KMS-11 (cell line): ENCODE results near the gene AMPD1.

Source experiments
- H2AFZ ChIP-seq: fragments of 200-600 bp; sonication (generic); 2 replicates; pipeline ENCODE4 v1.6.1; 2016; ENCODE audit warnings: antibody characterized with exemption, mixed run types, low read depth
- H3K27ac ChIP-seq: fragments of 200-600 bp; sonication (generic); 2 replicates; pipeline ENCODE4 v1.6.1; 2016; ENCODE audit warnings: mild to moderate bottlenecking, mixed run types
- H3K27me3 ChIP-seq: fragments of 200-600 bp; sonication (generic); 2 replicates; pipeline ENCODE4 v1.6.1; 2017; ENCODE audit warnings: mild to moderate bottlenecking, low read depth, mixed run types, moderate library complexity; ENCODE audit not compliant: insufficient read depth
- H3K36me3 ChIP-seq: fragments of 200-600 bp; sonication (generic); 2 replicates; pipeline ENCODE4 v1.6.1; 2017; ENCODE audit warnings: mild to moderate bottlenecking, mixed run types; ENCODE audit not compliant: insufficient read depth
- H3K4me1 ChIP-seq: fragments of 200-600 bp; sonication (generic); 2 replicates; pipeline ENCODE4 v1.6.1; 2016; ENCODE audit warnings: mild to moderate bottlenecking, low read depth, mixed run types; ENCODE audit not compliant: poor library complexity, severe bottlenecking
- H3K4me2 ChIP-seq: fragments of 200-600 bp; sonication (generic); 2 replicates; pipeline ENCODE4 v1.7.0; 2016; ENCODE audit warnings: mild to moderate bottlenecking, mixed run types
- H3K4me3 ChIP-seq: fragments of 200-600 bp; sonication (generic); IDR thresholded peaks from 2 replicates; pipeline ENCODE4 v1.6.1; 2017; ENCODE audit warnings: low read depth, low read length, mixed read lengths; ENCODE audit not compliant: insufficient read depth
- H3K79me2 ChIP-seq: fragments of 200-600 bp; sonication (generic); 2 replicates; pipeline ENCODE4 v1.6.1; 2016; ENCODE audit warnings: low read depth, mixed run types; ENCODE audit not compliant: insufficient read depth
- H3K9ac ChIP-seq: fragments of 200-600 bp; sonication (generic); 2 replicates; pipeline ENCODE4 v1.6.1; 2016; ENCODE audit warnings: mild to moderate bottlenecking, mixed run types
- H4K20me1 ChIP-seq: fragments of 200-600 bp; sonication (generic); 2 replicates; pipeline ENCODE4 v1.6.1; 2016; ENCODE audit warnings: mild to moderate bottlenecking, mixed run types; ENCODE audit not compliant: insufficient read depth
- TF ChIP-seq, protein P1 (sequence below): fragments of 200-600 bp; sonication (generic); conservative IDR thresholded peaks from 2 replicates; pipeline ENCODE4 v1.6.1; 2017; ENCODE audit warnings: low read depth, mild to moderate bottlenecking, antibody characterized with exemption, low read length, moderate library complexity, mixed read lengths

The AMPD1 gene

DNA sequence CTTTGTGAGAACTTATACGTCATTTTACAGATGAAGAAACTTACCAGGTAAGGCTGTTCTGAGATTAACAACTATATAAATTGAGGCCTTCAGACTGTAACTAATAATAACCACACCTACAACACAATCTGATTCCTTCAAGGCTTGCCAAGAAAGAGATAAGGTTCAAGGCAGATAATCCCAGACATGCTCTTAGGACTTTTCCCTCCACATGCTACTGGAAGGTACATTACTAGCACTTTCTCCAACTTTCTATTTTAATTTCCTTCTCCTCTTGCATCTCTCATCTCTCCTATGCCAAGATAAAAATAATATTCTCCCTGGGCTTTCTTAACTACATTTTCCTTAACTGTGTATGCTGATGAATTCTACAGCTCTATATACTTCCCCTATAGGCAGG, 40.1 kb upstream of the AMPD1 start:
- H2AFZ ChIP-seq = no peak overlapping the region
- H3K4me3 ChIP-seq = no peak overlapping the region
- H3K4me2 ChIP-seq = no peak overlapping the region
- no peaks in the 10 kb centered on the region for H4K20me1 ChIP-seq
- peaks cover 22% of the 10 kb centered on the region for H3K4me1 ChIP-seq
- H3K9ac ChIP-seq = no peak overlapping the region
- TF ChIP-seq, protein P1, sequence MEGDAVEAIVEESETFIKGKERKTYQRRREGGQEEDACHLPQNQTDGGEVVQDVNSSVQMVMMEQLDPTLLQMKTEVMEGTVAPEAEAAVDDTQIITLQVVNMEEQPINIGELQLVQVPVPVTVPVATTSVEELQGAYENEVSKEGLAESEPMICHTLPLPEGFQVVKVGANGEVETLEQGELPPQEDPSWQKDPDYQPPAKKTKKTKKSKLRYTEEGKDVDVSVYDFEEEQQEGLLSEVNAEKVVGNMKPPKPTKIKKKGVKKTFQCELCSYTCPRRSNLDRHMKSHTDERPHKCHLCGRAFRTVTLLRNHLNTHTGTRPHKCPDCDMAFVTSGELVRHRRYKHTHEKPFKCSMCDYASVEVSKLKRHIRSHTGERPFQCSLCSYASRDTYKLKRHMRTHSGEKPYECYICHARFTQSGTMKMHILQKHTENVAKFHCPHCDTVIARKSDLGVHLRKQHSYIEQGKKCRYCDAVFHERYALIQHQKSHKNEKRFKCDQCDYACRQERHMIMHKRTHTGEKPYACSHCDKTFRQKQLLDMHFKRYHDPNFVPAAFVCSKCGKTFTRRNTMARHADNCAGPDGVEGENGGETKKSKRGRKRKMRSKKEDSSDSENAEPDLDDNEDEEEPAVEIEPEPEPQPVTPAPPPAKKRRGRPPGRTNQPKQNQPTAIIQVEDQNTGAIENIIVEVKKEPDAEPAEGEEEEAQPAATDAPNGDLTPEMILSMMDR = no peak
- H3K27ac ChIP-seq = no peak overlapping the region
- H3K27me3 ChIP-seq = no peaks in the 10 kb centered on the region
- H3K36me3 ChIP-seq = 0 out of 2 replicates have a peak, but pooled peaks cover 4% of the 10 kb centered on the region
- H3K79me2 ChIP-seq = peaks cover 10% of the 10 kb centered on the region; the same call in 1 of the 2 replicates

DNA sequence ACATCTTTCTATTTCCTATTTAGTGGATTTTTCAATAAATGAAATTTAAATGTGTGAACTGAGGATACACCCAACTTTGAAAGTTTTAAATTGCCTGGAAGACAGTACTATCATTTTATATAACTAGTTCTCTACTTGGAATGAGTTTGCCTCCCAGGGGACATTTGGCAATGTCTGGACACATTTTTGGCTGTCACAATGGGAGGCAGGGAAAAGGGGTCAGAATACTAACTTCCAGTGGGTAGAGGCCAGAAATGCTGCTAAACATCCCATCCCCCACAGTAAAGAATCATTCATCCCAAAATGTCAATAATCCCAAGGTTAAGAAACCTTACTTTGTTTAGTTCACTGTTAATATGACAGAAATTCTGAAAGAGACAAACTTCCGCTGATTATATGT, 34.4 kb upstream of the AMPD1 start:
- H3K4me3 ChIP-seq = no peak overlapping the region
- no peaks in the 10 kb centered on the region; the same call in 1 of the 2 replicates for H3K36me3 ChIP-seq
- no peaks in the 10 kb centered on the region for H3K27me3 ChIP-seq
- no peak overlapping the region for H3K4me2 ChIP-seq
- no peaks in the 10 kb centered on the region for H4K20me1 ChIP-seq
- peaks cover 18% of the 10 kb centered on the region for H3K4me1 ChIP-seq
- TF ChIP-seq, protein P1 = no peak
- no peak overlapping the region for H3K9ac ChIP-seq
- H2AFZ ChIP-seq = no peak overlapping the region
- H3K79me2 ChIP-seq = 0 out of 2 replicates have a peak, but pooled peaks cover 5% of the 10 kb centered on the region
- H3K27ac ChIP-seq = no peak overlapping the region

DNA sequence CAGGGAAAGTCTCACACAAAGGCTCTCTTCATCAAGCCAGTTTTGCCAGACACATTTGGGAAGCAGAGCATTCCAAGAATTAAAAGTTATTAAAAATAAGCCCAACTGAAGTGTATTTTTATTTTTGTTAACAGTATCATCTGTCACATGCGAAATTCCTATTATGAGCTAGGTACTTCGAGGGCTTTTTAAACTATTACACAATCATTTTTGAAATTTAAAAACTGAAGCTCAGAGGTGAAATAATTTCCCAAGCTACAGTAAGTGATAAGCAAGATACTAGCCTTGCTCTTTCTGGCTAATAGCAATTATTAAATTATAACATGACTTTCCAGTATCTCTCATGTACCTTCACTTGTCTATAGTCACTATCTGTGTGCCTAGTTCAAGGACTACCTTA, 33.2 kb upstream of the AMPD1 start:
- no peak overlapping the region for H3K27ac ChIP-seq
- TF ChIP-seq, protein P1 = no peak
- no peak overlapping the region for H3K9ac ChIP-seq
- H3K36me3 ChIP-seq = no peaks in the 10 kb centered on the region; the same call in 1 of the 2 replicates
- H3K4me3 ChIP-seq = no peak overlapping the region
- H4K20me1 ChIP-seq = no peaks in the 10 kb centered on the region
- no peak overlapping the region for H3K4me2 ChIP-seq
- peaks cover 18% of the 10 kb centered on the region for H3K4me1 ChIP-seq
- H3K27me3 ChIP-seq = no peaks in the 10 kb centered on the region
- no peak overlapping the region for H2AFZ ChIP-seq
- 0 out of 2 replicates have a peak, but pooled peaks cover 5% of the 10 kb centered on the region for H3K79me2 ChIP-seq

DNA sequence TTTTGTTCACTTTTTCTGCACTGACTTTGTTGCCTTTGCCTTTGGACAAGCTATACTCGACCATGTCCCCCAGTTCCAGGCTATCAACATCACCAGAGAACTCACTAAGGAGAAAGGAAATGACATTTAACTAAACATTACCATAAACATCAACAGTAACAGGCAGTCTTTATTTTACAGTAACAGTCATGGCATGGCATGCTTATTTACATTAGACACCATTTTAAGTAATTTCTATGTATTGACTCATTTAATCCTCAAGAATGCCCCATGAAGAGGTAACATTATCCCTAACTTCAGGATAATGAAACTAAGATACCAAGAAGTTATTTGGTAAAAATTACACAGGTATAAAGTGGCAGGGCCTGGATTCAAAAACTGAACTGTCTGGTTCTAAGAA, 29.9 kb upstream of the AMPD1 start:
- Histone ChIP-seq H3K27ac (no peak overlapping the region), H3K9ac (no peak overlapping the region), H3K36me3 (no peaks in the 10 kb centered on the region; the same call in 1 of the 2 replicates), H3K4me3 (no peak overlapping the region), H2AFZ (no peak overlapping the region), H3K79me2 (0 out of 2 replicates have a peak, but pooled peaks cover 5% of the 10 kb centered on the region), H3K4me2 (no peak overlapping the region), H4K20me1 (no peaks in the 10 kb centered on the region), H3K4me1 (no peaks in the 10 kb centered on the region), H3K27me3 (no peaks in the 10 kb centered on the region)
- TF ChIP-seq, protein P1 = no peak
